Ishikawa (cell line): ENCODE measurements around the gene IPO11.

Experiments
- EGR1 ChIP-seq: IDR thresholded peaks from 2 replicates; pipeline ENCODE4 v1.6.1; 2012
- EP300 ChIP-seq: IDR thresholded peaks from 2 replicates; pipeline ENCODE4 v1.6.1; 2012; ENCODE audit warnings: borderline replicate concordance
- MAX ChIP-seq: IDR thresholded peaks from 2 replicates; pipeline ENCODE4 v1.6.1; 2012
- NFIC ChIP-seq: IDR thresholded peaks from 2 replicates; pipeline ENCODE4 v1.6.1; 2012
- RAD21 ChIP-seq: IDR thresholded peaks from 2 replicates; pipeline ENCODE4 v1.6.1; 2012; ENCODE audit warnings: low read depth
- REST ChIP-seq: IDR thresholded peaks from 2 replicates; pipeline ENCODE4 v1.6.1; 2012; ENCODE audit warnings: low read depth, mild to moderate bottlenecking
- TAF1 ChIP-seq: IDR thresholded peaks from 2 replicates; pipeline ENCODE4 v1.6.1; 2012; ENCODE audit warnings: low read depth, mild to moderate bottlenecking
- TCF12 ChIP-seq: IDR thresholded peaks from 2 replicates; pipeline ENCODE4 v1.6.1; 2012; ENCODE audit warnings: low read depth
- TEAD4 ChIP-seq: IDR thresholded peaks from 2 replicates; pipeline ENCODE4 v1.6.1; 2012
- USF1 ChIP-seq: IDR thresholded peaks from 2 replicates; pipeline ENCODE4 v1.6.1; 2012
- YY1 ChIP-seq: IDR thresholded peaks from 2 replicates; pipeline ENCODE4 v1.6.1; 2012; ENCODE audit warnings: low read depth

- TF ChIP-seq TAF1 (no peak), EP300 (no peak), REST (no peak), YY1 (no peak), TEAD4 (no peak), USF1 (no peak), TCF12 (no peak), NFIC (no peak), MAX (no peak), EGR1 (no peak), RAD21 (no peak)
Measured at GRCh38 chr5:62498961-62499360, 86.4 kb downstream of the IPO11 start.
